ENCODE results near the gene SLC25A51.

DNA sequence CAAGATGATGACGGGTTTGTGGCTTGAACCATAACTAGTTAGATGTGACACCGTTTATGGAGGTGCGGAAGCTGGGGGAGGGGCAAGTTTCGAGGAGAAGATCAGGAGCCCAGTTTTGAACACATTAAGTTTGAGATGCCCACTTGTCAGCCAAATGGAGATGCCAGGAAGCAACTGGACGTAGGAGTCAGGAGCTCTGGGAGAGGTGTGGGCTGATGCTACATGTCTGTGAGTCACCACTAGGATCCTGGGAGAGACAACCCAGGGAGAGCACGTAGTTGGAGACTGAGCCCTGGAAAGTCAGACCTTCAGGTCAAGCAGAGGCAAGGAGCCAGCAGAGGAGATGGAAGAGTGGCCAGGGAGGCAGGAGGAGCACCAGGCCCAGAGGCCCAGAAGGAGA, 48.8 kb upstream of the SLC25A51 start:
- TF ChIP-seq POLR2AphosphoS5 (IDR thresholded peaks at IDR 0.05) = no peak
- no peak for TF ChIP-seq POLR2A (IDR thresholded peaks at IDR 0.05)

Measured in prostate gland (tissue), 1 donor.